ENCODE measurements around the gene DHDDS.

- TF ChIP-seq CTCF (IDR thresholded peaks at IDR 0.05; ENCODE audit: insufficient read depth, low read depth, low read length) (no peak), EZH2 (IDR thresholded peaks at IDR 0.05; ENCODE audit: insufficient read depth, low read length) (no peak)
Observed at GRCh38 chr1:26405281-26405915, 26.7 kb upstream of the DHDDS start.

All from astrocyte (in vitro differentiated cells and primary cell).